Ascending aorta (tissue), 2 donors: ENCODE measurements around the gene IP6K1. TPM values are rescaled to one million over a fixed set of nuclear protein-coding genes. Genes with fewer than 3 reads are reported as not detected.
A peak's percentile ranks its signal among the peaks of the same experiment; 100 is the strongest.

Experiments used
- DNase-seq, 2 donors: peaks; one replicate each; pipeline ENCODE4 v3.0.0-alpha.2; 2019; ENCODE audit warnings: low spot score in 2 of 2
- H3K27ac ChIP-seq, 2 donors: fragments of 200-600 bp; sonication (generic); one replicate each; pipeline ENCODE4 v1.5.1; 2016 to 2017; ENCODE audit warnings: mild to moderate bottlenecking in 1 of 2
- H3K27me3 ChIP-seq: fragments of 200-600 bp; sonication (generic); one replicate; pipeline ENCODE4 v1.5.1; 2017
- H3K36me3 ChIP-seq, 2 donors: fragments of 200-600 bp; sonication (generic); one replicate each; pipeline ENCODE4 v1.5.1; 2016
- H3K4me1 ChIP-seq, 2 donors: fragments of 200-600 bp; sonication (generic); one replicate each; pipeline ENCODE4 v1.5.1; 2016 to 2017; ENCODE audit warnings: mild to moderate bottlenecking in 1 of 2
- H3K4me3 ChIP-seq, 2 donors: fragments of 200-600 bp; sonication (generic); one replicate each; pipeline ENCODE4 v1.5.1; 2016 to 2017; ENCODE audit warnings: mild to moderate bottlenecking in 1 of 2
- H3K9me3 ChIP-seq, 2 donors: fragments of 200-600 bp; sonication (generic); one replicate each; pipeline ENCODE4 v1.5.1; 2016
- intact Hi-C: fragments of 100-400 bp; cut with DNase I; formaldehyde crosslinking; loops from one replicate; pipeline ENCODE4 v1.15.1; 2023
- total RNA-seq: library from RNA; depleted of rRNA; stranded (reverse); fragments of >200 nt; gene quantifications from one replicate; pipeline ENCODE4 v1.1.0, GENCODE V29; 2016
- TF ChIP-seq, protein P1 (sequence below), 3 experiments: fragments of 200-600 bp in 2 of 3; fragments of 450-650 bp in 1 of 3; sonication (generic) in 2 of 3; IDR thresholded peaks; one replicate each; pipeline ENCODE4 v1.5.1; 2016 to 2019; ENCODE audit warnings: antibody characterized with exemption in 3 of 3, mild to moderate bottlenecking in 1 of 3, moderate library complexity in 1 of 3

The IP6K1 gene
- total RNA-seq, 1 donor from 2014 or later, result 33.8 TPM

DNA sequence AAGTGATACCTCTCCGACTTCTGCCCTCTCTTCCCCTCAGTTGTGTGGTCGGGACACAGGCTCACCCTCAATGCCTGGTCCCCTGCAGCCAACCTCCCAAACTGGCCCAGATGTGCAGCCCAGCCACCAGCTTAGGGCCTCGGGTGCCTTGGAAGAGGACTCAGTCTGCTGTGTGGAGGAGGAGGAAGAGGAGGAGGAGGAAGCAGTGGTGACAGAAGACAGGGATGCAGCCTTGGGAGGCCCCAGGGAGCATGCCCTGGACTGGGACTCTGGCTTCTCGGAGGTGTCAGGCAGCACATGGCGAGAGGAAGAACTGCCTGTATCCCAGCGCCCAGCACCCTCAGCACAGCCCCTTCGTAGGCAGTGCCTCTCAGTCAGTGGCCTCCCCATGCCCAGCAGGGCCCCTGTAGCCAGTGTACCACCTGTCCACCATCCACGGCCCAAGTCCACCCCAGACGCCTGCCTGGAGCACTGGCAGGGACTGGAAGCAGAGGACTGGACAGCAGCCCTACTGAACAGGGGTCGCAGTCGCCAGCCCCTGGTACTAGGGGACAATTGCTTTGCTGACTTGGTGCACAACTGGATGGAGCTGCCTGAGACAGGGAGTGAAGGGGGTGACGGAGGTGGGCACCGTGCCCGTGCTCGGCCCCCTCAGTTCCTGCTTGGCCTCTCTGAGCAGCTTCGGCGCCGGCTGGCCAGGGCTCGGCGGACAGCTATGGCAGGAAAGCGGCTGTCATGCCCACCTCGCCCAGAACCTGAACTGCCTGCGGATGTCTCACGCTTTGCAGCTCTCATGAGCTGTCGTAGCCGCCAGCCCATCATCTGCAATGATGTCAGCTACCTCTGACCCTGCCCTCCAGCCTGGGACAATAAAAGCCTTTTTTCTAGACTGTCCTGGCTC is 18.0 kb upstream of the IP6K1 start:
- TF ChIP-seq, protein P1, sequence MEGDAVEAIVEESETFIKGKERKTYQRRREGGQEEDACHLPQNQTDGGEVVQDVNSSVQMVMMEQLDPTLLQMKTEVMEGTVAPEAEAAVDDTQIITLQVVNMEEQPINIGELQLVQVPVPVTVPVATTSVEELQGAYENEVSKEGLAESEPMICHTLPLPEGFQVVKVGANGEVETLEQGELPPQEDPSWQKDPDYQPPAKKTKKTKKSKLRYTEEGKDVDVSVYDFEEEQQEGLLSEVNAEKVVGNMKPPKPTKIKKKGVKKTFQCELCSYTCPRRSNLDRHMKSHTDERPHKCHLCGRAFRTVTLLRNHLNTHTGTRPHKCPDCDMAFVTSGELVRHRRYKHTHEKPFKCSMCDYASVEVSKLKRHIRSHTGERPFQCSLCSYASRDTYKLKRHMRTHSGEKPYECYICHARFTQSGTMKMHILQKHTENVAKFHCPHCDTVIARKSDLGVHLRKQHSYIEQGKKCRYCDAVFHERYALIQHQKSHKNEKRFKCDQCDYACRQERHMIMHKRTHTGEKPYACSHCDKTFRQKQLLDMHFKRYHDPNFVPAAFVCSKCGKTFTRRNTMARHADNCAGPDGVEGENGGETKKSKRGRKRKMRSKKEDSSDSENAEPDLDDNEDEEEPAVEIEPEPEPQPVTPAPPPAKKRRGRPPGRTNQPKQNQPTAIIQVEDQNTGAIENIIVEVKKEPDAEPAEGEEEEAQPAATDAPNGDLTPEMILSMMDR (IDR thresholded peaks at IDR 0.05), result no peak
- H3K36me3 ChIP-seq, result peaks cover 4 to 6% of the 10 kb centered on the region in 2 donors
- intact Hi-C loops, result loop anchor here (5.0 kb wide), 1 partner anchor 283 kb away; the partner anchor contains the start of gene RBM5
- H3K9me3 ChIP-seq, result no peaks in the 10 kb centered on the region
- peak overlapping the region; percentile 98 for H3K27ac ChIP-seq
- peaks cover 22 to 40% of the 10 kb centered on the region in 2 donors for H3K4me1 ChIP-seq
- H3K4me3 ChIP-seq, result peak overlapping the region; percentile 84 to 86
- DNase-seq, result no peak
- H3K27me3 ChIP-seq, result no peaks in the 10 kb centered on the region

- peak in 1 of 2 donors; percentile 82 for DNase-seq
- intact Hi-C loops, result loop anchor here (5.0 kb wide), 1 partner anchor 284 kb away; the partner anchor contains the start of gene RBM5
Observed at GRCh38 chr3:49803465-49804140, 17.3 kb upstream of the IP6K1 start.

DNA sequence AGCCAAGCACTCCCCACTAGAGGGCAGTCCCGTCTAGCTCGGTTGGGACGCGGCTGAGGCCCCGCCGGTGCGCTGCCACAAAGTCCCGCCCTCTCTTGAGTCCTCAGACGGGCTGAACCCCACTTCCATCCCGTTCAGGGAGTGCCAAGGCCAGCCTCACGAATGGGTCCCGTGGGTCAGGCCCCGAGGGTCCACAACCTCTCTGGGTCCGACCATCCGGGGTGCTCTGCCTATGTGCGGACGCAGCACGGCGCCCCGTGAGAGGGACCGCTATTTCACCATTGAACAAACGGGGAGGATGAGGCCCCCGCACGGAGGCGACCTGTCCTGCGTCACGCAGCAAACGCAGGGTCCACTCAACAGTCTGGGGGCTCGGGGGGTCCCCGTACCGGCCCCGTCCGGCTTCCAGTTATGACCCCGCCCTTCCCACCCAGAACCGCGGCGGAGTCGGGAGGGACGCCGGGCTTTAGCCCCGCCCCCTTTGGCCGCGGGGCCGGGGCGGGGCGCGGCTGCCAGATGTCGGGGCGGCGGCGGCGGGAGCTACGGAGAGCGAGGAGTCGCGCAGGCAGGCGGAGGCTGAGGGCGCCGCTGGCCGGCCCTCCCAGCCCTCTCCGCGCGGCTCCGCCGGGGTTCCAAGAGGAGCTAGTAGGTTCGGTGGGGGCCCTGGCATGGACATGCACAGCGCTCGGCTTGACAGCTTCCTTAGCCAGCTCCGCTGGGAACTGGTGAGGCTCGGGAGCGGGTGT is 16.6 kb upstream of the IP6K1 start, which contains the start of gene INKA1:
TSS of gene INKA1 (plus strand) at position 543 of the 746 bp plus-strand sequence. CDS start at position 675, 132 bp downstream.
- DNase-seq, result peak; percentile 49 to 93
- intact Hi-C loops, result loop anchor here (1.0 to 5.0 kb wide), 5 partner anchors 17 to 284 kb away; partner anchors contain the start of genes IP6K1, RBM5 and TRAIP

More at GRCh38 chr3:49803465-49804140, 17.3 kb upstream of the IP6K1 start:
- H3K27ac ChIP-seq, result peak overlapping the region; percentile 98
- TF ChIP-seq, protein P1 (IDR thresholded peaks at IDR 0.05), result peak in 1 of 3 experiments; percentile 8
- H3K9me3 ChIP-seq, result no peaks in the 10 kb centered on the region
- peak overlapping the region; percentile 84 to 86 for H3K4me3 ChIP-seq
- H3K4me1 ChIP-seq, result peaks cover 22 to 40% of the 10 kb centered on the region in 2 donors
- no peaks in the 10 kb centered on the region for H3K36me3 ChIP-seq
- H3K27me3 ChIP-seq, result no peaks in the 10 kb centered on the region

GRCh38 chr3:49801160-49801559 is 14.8 kb upstream of the IP6K1 start:
- H3K4me1 ChIP-seq, result peaks cover 21 to 28% of the 10 kb centered on the region in 2 donors
- H3K36me3 ChIP-seq, result no peaks in the 10 kb centered on the region
- no peak overlapping the region for H3K27ac ChIP-seq
- no peaks in the 10 kb centered on the region for H3K9me3 ChIP-seq
- no peak overlapping the region for H3K4me3 ChIP-seq
- DNase-seq, result no peak
- no peaks in the 10 kb centered on the region for H3K27me3 ChIP-seq
- TF ChIP-seq, protein P1 (IDR thresholded peaks at IDR 0.05), result no peak
- intact Hi-C loops, result loop anchor here (5.0 kb wide), 1 partner anchor 286 kb away; the partner anchor contains the start of gene RBM5

More for the DNA sequence above, 16.6 kb upstream of the IP6K1 start, which contains the start of gene INKA1:
- H3K36me3 ChIP-seq, result no peaks in the 10 kb centered on the region
- H3K4me1 ChIP-seq, result peaks cover 22 to 40% of the 10 kb centered on the region in 2 donors
- TF ChIP-seq, protein P1 (IDR thresholded peaks at IDR 0.05), result peak; percentile 88 to 96 (median 89)
- peak within 1 kb of the TSS; percentile 84 to 86 for H3K4me3 ChIP-seq
- peak within 1 kb of the TSS; percentile 98 for H3K27ac ChIP-seq
- no peaks in the 10 kb centered on the region for H3K27me3 ChIP-seq
- H3K9me3 ChIP-seq, result no peaks in the 10 kb centered on the region

- DNase-seq, result peak in 1 of 2 donors; percentile 86
- Histone ChIP-seq H3K4me3 (no peak within 1 kb of the TSS), H3K9me3 (no peaks in the 10 kb centered on the region), H3K4me1 (peaks cover 8 to 14% of the 10 kb centered on the region in 2 donors), H3K27ac (peak within 1 kb of the TSS in 1 of 2 donors; percentile 48), H3K27me3 (no peaks in the 10 kb centered on the region), H3K36me3 (no peaks in the 10 kb centered on the region)
- TF ChIP-seq, protein P1 (IDR thresholded peaks at IDR 0.05), result no peak
- intact Hi-C loops, result loop anchor here (5.0 kb wide), 1 partner anchor 288 kb away; the partner anchor contains the start of gene RBM5
Observed at GRCh38 chr3:49799761-49800160, 13.4 kb upstream of the IP6K1 start, which contains the start of gene CDHR4. TSS of gene CDHR4 (minus strand) at chr3:49799873. CDS start at chr3:49799812, 61 bp downstream.
